Activated CD8-positive, alpha-beta T cell treated with anti-CD3 and anti-CD28 coated beads for 36 hours (primary cell): Measurements from ENCODE around the gene SPSB1. TPM values are rescaled to one million over a fixed set of nuclear protein-coding genes. Genes with fewer than 3 reads are reported as not detected.

Experiments
- ATAC-seq: fragments of 200-7000 bp; cut with Tn5 transposase; one replicate; pipeline ENCODE4 v1.10.0; 2021; ENCODE audit warnings: mild to moderate bottlenecking, moderate library complexity
- CTCF ChIA-PET: fragments of 350-600 bp; sonication (Branson Sonifier 250); formaldehyde crosslinking; loops from one replicate; lab custom pipeline; 2021; ENCODE audit warnings: antibody characterized with exemption; lab: Charles Lee
- POLR2A ChIA-PET: fragments of 350-600 bp; sonication (Branson Sonifier 250); formaldehyde crosslinking; loops from one replicate; lab custom pipeline; 2021; ENCODE audit warnings: antibody characterized with exemption; lab: Charles Lee
- DNase-seq: peaks from one replicate; pipeline ENCODE4 v3.0.0-alpha.2; 2020
- H3K27ac Mint-ChIP-seq: one replicate; pipeline ENCODE4 v1.8.0; 2021; ENCODE audit warnings: mild to moderate bottlenecking, mixed read lengths
- H3K27me3 Mint-ChIP-seq: one replicate; pipeline ENCODE4 v1.8.0; 2021; ENCODE audit warnings: mixed read lengths
- H3K36me3 Mint-ChIP-seq: one replicate; pipeline ENCODE4 v1.8.0; 2021; ENCODE audit warnings: low read depth, mixed read lengths
- H3K4me1 Mint-ChIP-seq: one replicate; pipeline ENCODE4 v1.8.0; 2021; ENCODE audit warnings: low read depth, mixed read lengths
- H3K4me3 Mint-ChIP-seq: one replicate; pipeline ENCODE4 v1.8.0; 2021; ENCODE audit warnings: mild to moderate bottlenecking, moderate library complexity, mixed read lengths
- H3K9me3 Mint-ChIP-seq: one replicate; pipeline ENCODE4 v1.8.0; 2021; ENCODE audit warnings: mixed read lengths
- intact Hi-C: fragments of 100-400 bp; cut with micrococcal nuclease; formaldehyde crosslinking; loops from one replicate; pipeline ENCODE4 v1.10.0; 2022
- total RNA-seq, 2 experiments: library from RNA; stranded (reverse); gene quantifications; one replicate each; pipeline ENCODE4 v1.2.3, GENCODE V29; 2021
- TF ChIP-seq, protein P1 (sequence below): fragments of 200-600 bp; IDR thresholded peaks from one replicate; pipeline ENCODE4 v1.8.0; 2022; ENCODE audit warnings: antibody characterized with exemption, mild to moderate bottlenecking

The SPSB1 gene
- total RNA-seq, 2 experiments from 2014 or later = 1.1 to 1.5 TPM

DNA sequence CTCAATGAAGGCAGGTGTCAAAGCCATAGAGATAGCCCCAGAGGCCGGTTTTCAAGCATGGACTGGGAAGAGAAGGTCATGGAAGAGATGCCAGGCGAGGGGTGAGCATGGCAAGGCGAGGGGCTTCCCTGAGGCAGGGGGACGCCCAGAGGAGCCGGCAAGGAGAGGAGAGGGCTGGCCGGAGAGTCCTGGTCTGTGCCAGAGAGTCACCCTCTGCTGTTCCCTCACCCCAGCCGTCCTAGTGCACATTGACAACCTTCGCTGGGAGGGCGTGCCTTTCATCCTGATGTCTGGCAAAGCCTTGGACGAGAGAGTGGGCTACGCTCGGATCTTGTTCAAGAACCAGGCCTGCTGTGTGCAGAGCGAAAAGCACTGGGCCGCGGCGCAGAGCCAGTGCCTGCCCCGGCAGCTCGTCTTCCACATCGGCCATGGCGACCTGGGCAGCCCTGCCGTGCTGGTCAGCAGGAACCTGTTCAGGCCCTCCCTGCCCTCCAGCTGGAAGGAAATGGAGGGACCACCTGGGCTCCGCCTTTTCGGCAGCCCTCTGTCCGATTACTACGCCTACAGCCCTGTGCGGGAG, 29.3 kb upstream of the SPSB1 start:
- no peak overlapping the region for H3K4me3 Mint-ChIP-seq
- CTCF ChIA-PET = interaction anchor here (0.7 kb wide), 1 partner anchor 192 kb away, joined by 3 read pairs; no protein-coding TSS in a partner anchor
- H3K4me1 Mint-ChIP-seq = peaks cover 10% of the 10 kb centered on the region
- H3K36me3 Mint-ChIP-seq = peaks cover 16% of the 10 kb centered on the region
- DNase-seq = no peak
- H3K27me3 Mint-ChIP-seq = no peaks in the 10 kb centered on the region
- no peak overlapping the region for H3K27ac Mint-ChIP-seq
- peaks cover 19% of the 10 kb centered on the region for H3K9me3 Mint-ChIP-seq
- intact Hi-C loops = no loop called here
- POLR2A ChIA-PET = no interaction called here
- ATAC-seq = no peak
- TF ChIP-seq, protein P1, sequence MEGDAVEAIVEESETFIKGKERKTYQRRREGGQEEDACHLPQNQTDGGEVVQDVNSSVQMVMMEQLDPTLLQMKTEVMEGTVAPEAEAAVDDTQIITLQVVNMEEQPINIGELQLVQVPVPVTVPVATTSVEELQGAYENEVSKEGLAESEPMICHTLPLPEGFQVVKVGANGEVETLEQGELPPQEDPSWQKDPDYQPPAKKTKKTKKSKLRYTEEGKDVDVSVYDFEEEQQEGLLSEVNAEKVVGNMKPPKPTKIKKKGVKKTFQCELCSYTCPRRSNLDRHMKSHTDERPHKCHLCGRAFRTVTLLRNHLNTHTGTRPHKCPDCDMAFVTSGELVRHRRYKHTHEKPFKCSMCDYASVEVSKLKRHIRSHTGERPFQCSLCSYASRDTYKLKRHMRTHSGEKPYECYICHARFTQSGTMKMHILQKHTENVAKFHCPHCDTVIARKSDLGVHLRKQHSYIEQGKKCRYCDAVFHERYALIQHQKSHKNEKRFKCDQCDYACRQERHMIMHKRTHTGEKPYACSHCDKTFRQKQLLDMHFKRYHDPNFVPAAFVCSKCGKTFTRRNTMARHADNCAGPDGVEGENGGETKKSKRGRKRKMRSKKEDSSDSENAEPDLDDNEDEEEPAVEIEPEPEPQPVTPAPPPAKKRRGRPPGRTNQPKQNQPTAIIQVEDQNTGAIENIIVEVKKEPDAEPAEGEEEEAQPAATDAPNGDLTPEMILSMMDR = no peak

DNA sequence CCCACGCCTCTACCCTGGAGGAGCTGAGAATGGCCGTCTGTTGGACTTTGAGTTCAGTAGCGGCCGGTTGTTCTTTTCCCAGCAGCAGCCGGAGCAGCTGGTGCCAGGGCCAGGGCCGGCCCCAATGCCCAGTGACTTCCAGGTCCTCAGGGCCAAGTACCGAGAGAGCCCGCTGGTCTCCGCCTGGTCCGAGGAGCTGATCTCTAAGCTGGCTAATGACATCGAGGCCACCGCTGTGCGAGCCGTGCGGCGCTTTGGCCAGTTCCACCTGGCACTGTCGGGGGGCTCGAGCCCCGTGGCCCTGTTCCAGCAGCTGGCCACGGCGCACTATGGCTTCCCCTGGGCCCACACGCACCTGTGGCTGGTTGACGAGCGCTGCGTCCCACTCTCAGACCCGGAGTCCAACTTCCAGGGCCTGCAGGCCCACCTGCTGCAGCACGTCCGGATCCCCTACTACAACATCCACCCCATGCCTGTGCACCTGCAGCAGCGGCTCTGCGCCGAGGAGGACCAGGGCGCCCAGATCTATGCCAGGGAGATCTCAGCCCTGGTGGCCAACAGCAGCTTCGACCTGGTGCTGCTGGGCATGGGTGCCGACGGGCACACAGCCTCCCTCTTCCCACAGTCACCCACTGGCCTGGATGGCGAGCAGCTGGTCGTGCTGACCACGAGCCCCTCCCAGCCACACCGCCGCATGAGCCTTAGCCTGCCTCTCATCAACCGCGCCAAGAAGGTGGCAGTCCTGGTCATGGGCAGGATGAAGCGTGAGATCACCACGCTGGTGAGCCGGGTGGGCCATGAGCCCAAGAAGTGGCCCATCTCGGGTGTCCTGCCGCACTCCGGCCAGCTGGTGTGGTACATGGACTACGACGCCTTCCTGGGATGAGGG, 28.5 kb upstream of the SPSB1 start:
- ChIA-PET CTCF (no interaction called here), POLR2A (no interaction called here)
- peaks cover 13% of the 10 kb centered on the region for H3K36me3 Mint-ChIP-seq
- no peak overlapping the region for H3K4me3 Mint-ChIP-seq
- peaks cover 13% of the 10 kb centered on the region for H3K9me3 Mint-ChIP-seq
- no peaks in the 10 kb centered on the region for H3K27me3 Mint-ChIP-seq
- H3K27ac Mint-ChIP-seq = no peak overlapping the region
- H3K4me1 Mint-ChIP-seq = peaks cover 6% of the 10 kb centered on the region
- TF ChIP-seq, protein P1 = no peak
- DNase-seq = no peak
- ATAC-seq = no peak
- intact Hi-C loops = no loop called here

DNA sequence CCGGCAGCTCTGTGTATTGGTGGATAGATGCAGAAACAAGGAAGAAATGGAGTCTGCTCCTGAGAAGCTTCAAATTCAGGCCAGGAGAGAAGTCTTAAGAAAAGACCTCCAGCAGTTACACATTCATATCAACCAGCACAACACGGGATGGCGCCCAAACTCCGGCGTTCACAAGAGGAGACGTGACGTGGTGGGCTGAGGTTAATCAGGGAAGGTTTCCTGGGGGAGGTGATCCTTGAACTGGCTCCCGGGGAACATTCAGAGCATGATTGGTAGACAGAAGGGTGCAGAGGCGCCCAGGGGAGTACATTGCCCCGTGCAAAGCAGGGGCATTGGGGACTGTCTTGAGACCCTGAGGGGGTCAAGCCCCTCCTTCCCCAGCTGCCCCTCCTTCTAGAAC, 27.7 kb upstream of the SPSB1 start:
- ChIA-PET POLR2A (no interaction called here), CTCF (interaction anchor here (1.0 to 1.3 kb wide), 4 partner anchors 15 to 226 kb away, joined by 3 to 5 read pairs (median 4); no protein-coding TSS in a partner anchor)
- Mint-ChIP-seq H3K9me3 (peaks cover 5% of the 10 kb centered on the region), H3K4me1 (peaks cover 2% of the 10 kb centered on the region), H3K27ac (no peak overlapping the region), H3K4me3 (no peak overlapping the region), H3K27me3 (no peaks in the 10 kb centered on the region), H3K36me3 (peaks cover 6% of the 10 kb centered on the region)
- ATAC-seq = no peak
- DNase-seq = no peak
- intact Hi-C loops = loop anchor here (5.0 kb wide), 2 partner anchors 192 to 227 kb away; no protein-coding TSS in a partner anchor
- TF ChIP-seq, protein P1 = no peak

DNA sequence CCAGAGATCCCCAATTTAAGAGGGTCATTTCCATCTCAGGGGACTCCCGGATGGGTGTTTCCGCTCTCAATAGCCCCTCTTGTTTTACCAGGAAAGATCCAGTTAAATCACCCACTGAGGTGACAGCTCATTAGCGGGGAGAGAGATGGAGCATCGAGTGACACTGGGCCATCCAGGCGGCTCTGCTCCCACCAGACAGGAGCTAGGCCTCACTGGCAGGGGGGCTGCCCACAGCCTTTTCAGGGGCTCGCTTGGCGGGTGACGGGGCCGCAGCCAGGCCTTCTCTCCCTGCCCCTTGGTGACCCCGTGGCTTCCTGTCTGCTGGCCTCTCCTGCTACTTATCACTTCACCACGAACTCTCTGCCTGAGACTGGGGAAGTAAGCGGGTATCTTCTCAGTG, 26.7 kb upstream of the SPSB1 start:
- intact Hi-C loops = loop anchor here (5.0 kb wide), 2 partner anchors 191 to 226 kb away; no protein-coding TSS in a partner anchor
- TF ChIP-seq, protein P1 = no peak
- Mint-ChIP-seq H3K36me3 (no peaks in the 10 kb centered on the region), H3K4me3 (no peak overlapping the region), H3K4me1 (no peaks in the 10 kb centered on the region), H3K9me3 (no peaks in the 10 kb centered on the region), H3K27me3 (no peaks in the 10 kb centered on the region), H3K27ac (no peak overlapping the region)
- DNase-seq (no peak), ATAC-seq (no peak)
- POLR2A ChIA-PET = no interaction called here
- CTCF ChIA-PET = interaction anchor here (1.0 to 1.4 kb wide), 5 partner anchors 16 to 273 kb away, joined by 3 to 5 read pairs (median 4); partner anchors contain the start of gene SLC25A33
